Fibroblast of lung (primary cell): Measurements from ENCODE around the gene TAS1R2. TPM values are rescaled to one million over a fixed set of nuclear protein-coding genes. Genes with fewer than 3 reads are reported as not detected.

ENCODE experiments used
- DNase-seq, 2 donors: peaks; one replicate each; pipeline versions ENCODE4 v3.0.0 to v3.0.0-alpha.2; 2010; ENCODE audit warnings: low read depth in 2 of 2
- H2AFZ ChIP-seq: 2 replicates; pipeline ENCODE4 v1.5.1; 2012; ENCODE audit warnings: low read length, control low read depth, inconsistent platforms
- H3K27ac ChIP-seq: 2 replicates; pipeline ENCODE4 v1.5.1; 2011; ENCODE audit warnings: low read length, control low read depth; ENCODE audit not compliant: insufficient read depth
- H3K27me3 ChIP-seq: 2 replicates; pipeline ENCODE4 v1.5.1; 2011; ENCODE audit warnings: mild to moderate bottlenecking, low read length; ENCODE audit not compliant: control insufficient read depth, insufficient read depth
- H3K36me3 ChIP-seq: 2 replicates; pipeline ENCODE4 v1.5.1; 2011; ENCODE audit warnings: low read length; ENCODE audit not compliant: control insufficient read depth, insufficient read depth
- H3K4me1 ChIP-seq: 2 replicates; pipeline ENCODE4 v1.5.1; 2011; ENCODE audit warnings: low read length; ENCODE audit not compliant: control insufficient read depth, insufficient read depth; ENCODE audit errors: extremely low read depth
- H3K4me2 ChIP-seq: 2 replicates; pipeline ENCODE4 v1.5.1; 2011; ENCODE audit warnings: low read length, control low read depth; ENCODE audit not compliant: insufficient read depth; ENCODE audit errors: extremely low read depth
- H3K4me3 ChIP-seq, 4 experiments: fragments of 200-600 bp in 1 of 4; sonication (generic) in 1 of 4; replicated peaks in 1 of 4; 2 replicates each; pipeline ENCODE4 v1.5.1; 2011 to 2016; ENCODE audit warnings: low read length in 4 of 4, low read depth in 3 of 4, mild to moderate bottlenecking in 3 of 4, control low read depth in 2 of 4, inconsistent platforms in 1 of 4, mixed read lengths in 1 of 4; ENCODE audit not compliant: insufficient read depth in 1 of 4; ENCODE audit errors: control extremely low read depth in 1 of 4
- H3K79me2 ChIP-seq: 2 replicates; pipeline ENCODE4 v1.5.1; 2012; ENCODE audit warnings: mild to moderate bottlenecking, low read length, inconsistent platforms; ENCODE audit not compliant: control insufficient read depth, insufficient read depth
- H3K9ac ChIP-seq: 2 replicates; pipeline ENCODE4 v1.5.1; 2011; ENCODE audit warnings: mild to moderate bottlenecking, low read length, control low read depth; ENCODE audit not compliant: insufficient read depth
- H3K9me3 ChIP-seq: 2 replicates; pipeline ENCODE4 v1.5.1; 2012; ENCODE audit warnings: low read depth, low read length; ENCODE audit not compliant: control insufficient read depth, insufficient read depth
- H4K20me1 ChIP-seq: 2 replicates; pipeline ENCODE4 v1.5.1; 2011; ENCODE audit warnings: low read length; ENCODE audit not compliant: control insufficient read depth, insufficient read depth; ENCODE audit errors: extremely low read depth
- EZH2 ChIP-seq: IDR thresholded peaks from 2 replicates; pipeline ENCODE4 v1.5.1; 2012; ENCODE audit warnings: low read length, control low read depth, mild to moderate bottlenecking; ENCODE audit errors: missing control alignments
- polyA plus RNA-seq, 2 donors: library from polyadenylated mRNA; depleted of rRNA in 1 of 2; stranded (reverse) in 1 of 2; unstranded in 1 of 2; fragments of >200 nt; gene quantifications; 2 replicates each; pipeline ENCODE4 v1.2.1, GENCODE V29; 2011 to 2012; ENCODE audit warnings: missing spikeins in 1 of 2
- total RNA-seq: library from RNA; depleted of rRNA; stranded (reverse); fragments of >200 nt; gene quantifications from 2 replicates; pipeline ENCODE4 v1.2.1, GENCODE V29; 2014
- TF ChIP-seq, protein P1 (sequence below), 2 donors: IDR thresholded peaks in 1 of 2; conservative IDR thresholded peaks in 1 of 2; 1 replicate in 1 of 2; 2 replicates in 1 of 2; pipeline ENCODE4 v1.5.1; 2011 to 2012; ENCODE audit warnings: low read length in 2 of 2, control low read depth in 1 of 2, inconsistent platforms in 1 of 2, low read depth in 1 of 2, mild to moderate bottlenecking in 1 of 2

TAS1R2 gene
- total and polyA plus RNA-seq, 2 donors (not counting 1 experiment from before 2014, with no cell fraction given), result not detected

DNA sequence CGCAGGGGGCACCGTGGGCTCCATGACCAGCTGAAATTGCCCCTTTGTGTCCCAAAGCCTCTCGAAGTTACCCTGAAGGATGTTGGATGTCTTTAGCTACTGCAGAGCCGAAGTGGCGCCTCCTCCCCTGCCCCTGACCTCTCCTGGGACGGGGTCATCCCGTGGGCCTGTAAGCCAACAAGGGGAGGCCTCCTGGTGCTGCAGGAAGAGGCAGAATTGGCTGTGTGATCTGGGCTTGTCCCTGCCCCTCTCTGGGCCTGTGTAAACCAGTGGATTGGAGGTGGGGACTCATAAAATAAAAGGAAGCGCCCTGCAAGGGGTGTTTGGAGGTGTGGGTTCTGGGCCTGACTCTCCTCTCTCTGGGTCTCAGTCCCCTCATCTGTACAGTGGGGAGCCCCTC lies 2.1 kb upstream of the TAS1R2 start:
- Histone ChIP-seq H3K9ac (no peak overlapping the region), H3K4me3 (no peak overlapping the region), H3K79me2 (no peaks in the 10 kb centered on the region), H3K27me3 (peaks cover 3% of the 10 kb centered on the region), H3K9me3 (no peaks in the 10 kb centered on the region), H3K27ac (no peak overlapping the region), H4K20me1 (no peaks in the 10 kb centered on the region), H3K4me1 (no peaks in the 10 kb centered on the region), H2AFZ (no peak overlapping the region), H3K36me3 (no peaks in the 10 kb centered on the region), H3K4me2 (no peak overlapping the region)
- TF ChIP-seq, protein P1, sequence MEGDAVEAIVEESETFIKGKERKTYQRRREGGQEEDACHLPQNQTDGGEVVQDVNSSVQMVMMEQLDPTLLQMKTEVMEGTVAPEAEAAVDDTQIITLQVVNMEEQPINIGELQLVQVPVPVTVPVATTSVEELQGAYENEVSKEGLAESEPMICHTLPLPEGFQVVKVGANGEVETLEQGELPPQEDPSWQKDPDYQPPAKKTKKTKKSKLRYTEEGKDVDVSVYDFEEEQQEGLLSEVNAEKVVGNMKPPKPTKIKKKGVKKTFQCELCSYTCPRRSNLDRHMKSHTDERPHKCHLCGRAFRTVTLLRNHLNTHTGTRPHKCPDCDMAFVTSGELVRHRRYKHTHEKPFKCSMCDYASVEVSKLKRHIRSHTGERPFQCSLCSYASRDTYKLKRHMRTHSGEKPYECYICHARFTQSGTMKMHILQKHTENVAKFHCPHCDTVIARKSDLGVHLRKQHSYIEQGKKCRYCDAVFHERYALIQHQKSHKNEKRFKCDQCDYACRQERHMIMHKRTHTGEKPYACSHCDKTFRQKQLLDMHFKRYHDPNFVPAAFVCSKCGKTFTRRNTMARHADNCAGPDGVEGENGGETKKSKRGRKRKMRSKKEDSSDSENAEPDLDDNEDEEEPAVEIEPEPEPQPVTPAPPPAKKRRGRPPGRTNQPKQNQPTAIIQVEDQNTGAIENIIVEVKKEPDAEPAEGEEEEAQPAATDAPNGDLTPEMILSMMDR (conservative IDR thresholded peaks at IDR 0.05 in 1 of 2, IDR thresholded peaks at IDR 0.05 in 1 of 2; ENCODE audit: low read depth in 1 of 2, low read length in 2 of 2), result no peak
- TF ChIP-seq EZH2, result no peak
- no peak for DNase-seq

DNA sequence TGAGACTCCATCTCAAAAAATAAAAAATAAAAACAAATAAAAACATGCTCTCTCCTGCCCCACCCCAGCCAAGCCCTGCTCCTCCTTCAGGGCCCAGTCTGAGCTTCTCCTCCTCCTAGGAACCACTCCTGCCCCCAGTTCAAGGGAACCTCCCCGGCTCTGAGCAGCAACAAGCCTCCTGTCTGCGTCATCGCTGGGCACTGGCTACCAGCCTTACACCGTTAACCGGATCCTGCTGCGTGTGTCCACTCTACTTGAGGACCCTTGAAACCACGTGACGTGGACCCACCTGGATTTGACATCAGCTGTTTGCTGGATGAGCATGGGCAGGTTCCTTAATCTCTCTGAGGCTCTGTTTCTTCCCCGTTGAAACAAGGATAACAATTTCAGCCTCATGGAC lies 1.6 kb upstream of the TAS1R2 start:
- Histone ChIP-seq H4K20me1 (no peaks in the 10 kb centered on the region), H3K27me3 (peaks cover 3% of the 10 kb centered on the region), H3K27ac (no peak overlapping the region), H3K9ac (no peak overlapping the region), H3K4me1 (no peaks in the 10 kb centered on the region), H3K9me3 (no peaks in the 10 kb centered on the region), H3K36me3 (no peaks in the 10 kb centered on the region), H2AFZ (no peak overlapping the region), H3K4me2 (no peak overlapping the region), H3K79me2 (no peaks in the 10 kb centered on the region), H3K4me3 (no peak overlapping the region)
- no peak for DNase-seq
- TF ChIP-seq EZH2, result no peak
- TF ChIP-seq, protein P1 (conservative IDR thresholded peaks at IDR 0.05 in 1 of 2, IDR thresholded peaks at IDR 0.05 in 1 of 2; ENCODE audit: low read depth in 1 of 2, low read length in 2 of 2), result no peak

DNA sequence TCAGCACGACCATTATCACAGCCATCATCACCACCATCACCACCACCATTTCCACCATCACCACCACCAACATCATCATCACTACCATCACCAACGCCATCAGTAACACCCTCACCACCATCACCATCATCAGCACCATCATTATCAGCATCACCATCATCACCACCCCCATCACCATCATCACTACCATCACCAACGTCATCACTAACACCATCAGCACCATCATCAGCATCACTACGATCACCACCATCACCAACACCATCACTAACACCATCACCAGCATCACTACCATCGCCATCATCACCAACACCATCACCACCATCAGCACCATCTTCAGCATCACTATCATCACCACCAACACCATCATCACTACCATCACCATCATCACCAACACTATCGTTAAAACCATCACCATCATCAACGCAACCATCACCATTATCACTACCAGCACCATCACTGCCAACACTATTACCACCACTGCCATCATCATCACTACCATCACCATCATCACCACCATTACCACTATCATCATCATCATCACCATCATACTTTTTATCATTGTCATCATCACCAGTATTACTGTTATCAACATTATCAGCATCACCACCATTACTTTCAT lies 1.3 kb downstream of the TAS1R2 start:
- no peak for DNase-seq
- Histone ChIP-seq H3K27ac (no peak overlapping the region), H3K4me2 (no peak overlapping the region), H3K36me3 (no peaks in the 10 kb centered on the region), H3K4me1 (no peaks in the 10 kb centered on the region), H2AFZ (no peak overlapping the region), H3K4me3 (no peak overlapping the region), H4K20me1 (no peaks in the 10 kb centered on the region), H3K79me2 (no peaks in the 10 kb centered on the region), H3K9ac (no peak overlapping the region), H3K27me3 (no peaks in the 10 kb centered on the region), H3K9me3 (no peaks in the 10 kb centered on the region)
- TF ChIP-seq, protein P1 (conservative IDR thresholded peaks at IDR 0.05 in 1 of 2, IDR thresholded peaks at IDR 0.05 in 1 of 2; ENCODE audit: low read depth in 1 of 2, low read length in 2 of 2), result no peak
- TF ChIP-seq EZH2, result no peak
